K562 (cell line): Measurements from ENCODE around the gene EYA2. TPM values are rescaled to one million over a fixed set of nuclear protein-coding genes. Genes with fewer than 3 reads are reported as not detected.

Experiments used
- PATZ1 ChIP-seq: fragments of 250-450 bp; sonication (Bioruptor Pico); IDR thresholded peaks from 2 replicates; pipeline ENCODE4 v1.5.0; 2020; ENCODE audit warnings: mild to moderate bottlenecking, borderline replicate concordance
- PHF20 ChIP-seq: fragments of 450-650 bp; IDR thresholded peaks from 2 replicates; pipeline ENCODE4 v1.6.1; 2018; ENCODE audit not compliant: partially characterized antibody
- POU5F1 ChIP-seq: fragments of 150-350 bp; IDR thresholded peaks from 2 replicates; pipeline ENCODE4 v1.6.1; 2014; ENCODE audit warnings: borderline replicate concordance, low read length, low read depth, mild to moderate bottlenecking; ENCODE audit not compliant: partially characterized antibody
- SNAPC5 ChIP-seq: fragments of 250-450 bp; sonication (Bioruptor Pico); IDR thresholded peaks from 2 replicates; pipeline ENCODE4 v1.8.0; 2021; ENCODE audit warnings: moderate library complexity, mild to moderate bottlenecking, inconsistent platforms
- SRSF7 ChIP-seq: fragments of 200-400 bp; formaldehyde crosslinking; optimal IDR thresholded peaks from 2 replicates; pipeline ENCODE3; 2017; ENCODE audit warnings: mild to moderate bottlenecking, low read depth, low read length
- polyA plus RNA-seq, 8 experiments: library from polyadenylated mRNA; depleted of rRNA in 4 of 8; stranded (reverse) in 5 of 8; unstranded in 3 of 8; fragments of >200 nt; fragmentation: Nextera tagmentation in 2 of 8; fragmentation: Illumina TruSeq in 1 of 8; extraction: Ambion mirVana in 2 of 8; extraction: Trizol in 1 of 8; gene quantifications; 2 replicates each; pipeline versions ENCODE4 v1.2.1 to v1.2.3, GENCODE V29; 2011 to 2014; ENCODE audit warnings: inconsistent platforms in 1 of 8, missing spikeins in 1 of 8
- total RNA-seq, 7 experiments: library from RNA; depleted of rRNA in 6 of 7; stranded (reverse); fragments of >200 nt in 6 of 7; fragmentation: Illumina TruSeq in 2 of 7; extraction: Trizol in 2 of 7; gene quantifications; 2 replicates each; pipeline versions ENCODE4 v1.2.1 to v1.2.3, GENCODE V29; 2011 to 2021; ENCODE audit warnings: low replicate concordance in 1 of 7
- TF ChIP-seq, protein P1 (sequence below): fragments of 450-650 bp; IDR thresholded peaks from 2 replicates; pipeline ENCODE4 v1.6.1; 2018; ENCODE audit warnings: mild to moderate bottlenecking, low read depth; ENCODE audit not compliant: partially characterized antibody
- TF ChIP-seq, protein P2 (sequence below): IDR thresholded peaks from 2 replicates; pipeline ENCODE4 v1.6.1; 2011; ENCODE audit not compliant: insufficient read length; ENCODE audit errors: extremely low read depth
- TF ChIP-seq, protein P3 (sequence below): fragments of 450-650 bp; IDR thresholded peaks from 2 replicates; pipeline ENCODE4 v1.6.1; 2016; ENCODE audit warnings: borderline replicate concordance

EYA2 gene
- total and polyA plus RNA-seq, 9 of the 15 experiments (the other 6 are each of a cell fraction or from before 2014, with no cell fraction given), result 0.03 TPM; not detected in 8

DNA sequence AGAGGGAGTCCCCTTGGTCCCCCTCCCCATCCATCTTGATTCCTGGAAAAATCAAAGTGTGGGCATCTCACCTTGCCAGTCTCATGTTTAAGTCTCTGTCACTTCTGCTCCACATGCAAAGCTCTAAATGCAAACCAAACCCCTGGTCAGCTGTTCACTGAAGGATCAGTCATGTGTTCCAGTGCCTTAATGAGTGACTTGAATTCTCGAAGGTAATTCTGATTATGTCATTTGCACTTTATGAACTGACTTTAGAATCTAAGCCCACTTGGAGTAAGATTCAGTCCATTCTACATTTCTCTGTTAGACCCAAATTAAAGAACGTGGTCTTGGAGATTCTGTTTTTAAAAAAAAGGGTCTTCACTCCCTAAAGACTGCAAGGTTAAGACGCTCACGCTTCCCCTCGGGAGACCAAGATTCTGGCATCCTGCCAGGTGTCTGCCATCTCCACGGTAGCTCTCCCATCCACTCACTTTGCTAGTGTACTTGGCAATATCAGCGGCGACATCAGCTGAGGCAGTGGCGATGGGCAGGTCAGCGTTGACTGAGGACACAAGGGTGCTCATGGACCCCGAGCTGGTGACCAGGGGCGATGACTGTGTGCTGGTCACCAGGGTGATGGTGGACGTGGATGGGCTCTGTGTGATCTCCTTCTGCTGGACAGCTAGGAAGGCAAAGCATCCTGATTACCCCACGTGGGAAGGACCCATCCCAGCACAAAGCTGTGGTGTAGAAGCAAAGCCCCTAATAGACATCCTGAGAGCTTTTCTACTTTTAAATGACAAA lies 341.4 kb downstream of the EYA2 start (continued):
- TF ChIP-seq PATZ1 (CRISPR knock-in tag), result no peak
- TF ChIP-seq, protein P1, sequence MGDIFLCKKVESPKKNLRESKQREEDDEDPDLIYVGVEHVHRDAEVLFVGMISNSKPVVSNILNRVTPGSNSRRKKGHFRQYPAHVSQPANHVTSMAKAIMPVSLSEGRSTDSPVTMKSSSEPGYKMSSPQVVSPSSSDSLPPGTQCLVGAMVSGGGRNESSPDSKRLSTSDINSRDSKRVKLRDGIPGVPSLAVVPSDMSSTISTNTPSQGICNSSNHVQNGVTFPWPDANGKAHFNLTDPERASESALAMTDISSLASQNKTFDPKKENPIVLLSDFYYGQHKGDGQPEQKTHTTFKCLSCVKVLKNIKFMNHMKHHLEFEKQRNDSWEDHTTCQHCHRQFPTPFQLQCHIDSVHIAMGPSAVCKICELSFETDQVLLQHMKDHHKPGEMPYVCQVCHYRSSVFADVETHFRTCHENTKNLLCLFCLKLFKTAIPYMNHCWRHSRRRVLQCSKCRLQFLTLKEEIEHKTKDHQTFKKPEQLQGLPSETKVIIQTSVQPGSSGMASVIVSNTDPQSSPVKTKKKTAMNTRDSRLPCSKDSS, result no peak
- no peak for TF ChIP-seq SRSF7
- TF ChIP-seq, protein P2, sequence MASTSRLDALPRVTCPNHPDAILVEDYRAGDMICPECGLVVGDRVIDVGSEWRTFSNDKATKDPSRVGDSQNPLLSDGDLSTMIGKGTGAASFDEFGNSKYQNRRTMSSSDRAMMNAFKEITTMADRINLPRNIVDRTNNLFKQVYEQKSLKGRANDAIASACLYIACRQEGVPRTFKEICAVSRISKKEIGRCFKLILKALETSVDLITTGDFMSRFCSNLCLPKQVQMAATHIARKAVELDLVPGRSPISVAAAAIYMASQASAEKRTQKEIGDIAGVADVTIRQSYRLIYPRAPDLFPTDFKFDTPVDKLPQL, result no peak
- TF ChIP-seq, protein P3, sequence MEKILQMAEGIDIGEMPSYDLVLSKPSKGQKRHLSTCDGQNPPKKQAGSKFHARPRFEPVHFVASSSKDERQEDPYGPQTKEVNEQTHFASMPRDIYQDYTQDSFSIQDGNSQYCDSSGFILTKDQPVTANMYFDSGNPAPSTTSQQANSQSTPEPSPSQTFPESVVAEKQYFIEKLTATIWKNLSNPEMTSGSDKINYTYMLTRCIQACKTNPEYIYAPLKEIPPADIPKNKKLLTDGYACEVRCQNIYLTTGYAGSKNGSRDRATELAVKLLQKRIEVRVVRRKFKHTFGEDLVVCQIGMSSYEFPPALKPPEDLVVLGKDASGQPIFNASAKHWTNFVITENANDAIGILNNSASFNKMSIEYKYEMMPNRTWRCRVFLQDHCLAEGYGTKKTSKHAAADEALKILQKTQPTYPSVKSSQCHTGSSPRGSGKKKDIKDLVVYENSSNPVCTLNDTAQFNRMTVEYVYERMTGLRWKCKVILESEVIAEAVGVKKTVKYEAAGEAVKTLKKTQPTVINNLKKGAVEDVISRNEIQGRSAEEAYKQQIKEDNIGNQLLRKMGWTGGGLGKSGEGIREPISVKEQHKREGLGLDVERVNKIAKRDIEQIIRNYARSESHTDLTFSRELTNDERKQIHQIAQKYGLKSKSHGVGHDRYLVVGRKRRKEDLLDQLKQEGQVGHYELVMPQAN, result no peak
- no peak for TF ChIP-seq SNAPC5
- TF ChIP-seq PHF20, result no peak
- no peak for TF ChIP-seq POU5F1
